Esophagus squamous epithelium (tissue), 5 donors: Measurements from ENCODE around the gene GBE1. TPM values are rescaled to one million over a fixed set of nuclear protein-coding genes. Genes with fewer than 3 reads are reported as not detected.

Experiments
- DNase-seq: peaks from one replicate; lab custom pipeline; 2025; lab: John Stamatoyannopoulos, UW
- H3K27ac ChIP-seq, 4 donors: fragments of 200-600 bp; sonication (generic); one replicate each; pipeline ENCODE4 v1.5.1; 2016 to 2019; ENCODE audit warnings: mild to moderate bottlenecking in 1 of 4
- H3K27me3 ChIP-seq, 4 donors: fragments of 200-600 bp; sonication (generic); 1 replicate in 3 of 4; 2 replicates in 1 of 4; pipeline versions ENCODE4 v1.5.1 to v1.6.0; 2017 to 2021; ENCODE audit warnings: antibody characterized with exemption in 1 of 4
- H3K36me3 ChIP-seq, 3 donors: fragments of 200-600 bp; sonication (generic); one replicate each; pipeline ENCODE4 v1.5.1; 2016 to 2019
- H3K4me1 ChIP-seq, 3 donors: fragments of 200-600 bp; sonication (generic); one replicate each; pipeline ENCODE4 v1.5.1; 2017 to 2019
- H3K4me3 ChIP-seq, 4 donors: fragments of 200-600 bp; sonication (generic); 1 replicate in 3 of 4; 2 replicates in 1 of 4; pipeline ENCODE4 v1.5.1; 2016 to 2019; ENCODE audit warnings: mild to moderate bottlenecking in 2 of 4, moderate library complexity in 1 of 4
- H3K9me3 ChIP-seq, 3 donors: fragments of 200-600 bp; sonication (generic); one replicate each; pipeline ENCODE4 v1.5.1; 2016 to 2019
- POLR2A ChIP-seq, 4 donors: fragments of 450-650 bp; IDR thresholded peaks; one replicate each; pipeline ENCODE4 v1.6.1; 2017; ENCODE audit warnings: antibody characterized with exemption in 4 of 4, mild to moderate bottlenecking in 4 of 4, moderate library complexity in 3 of 4
- whole genome bisulfite sequencing, 2 donors: methylation state at CpG; one replicate each; pipeline ENCODE4 v1.1.5; 2018; 5-methylcytosine and 5-hydroxymethylcytosine counted together
- intact Hi-C: fragments of 100-400 bp; cut with DNase I; formaldehyde crosslinking; loops from one replicate; pipeline ENCODE4 v1.15.0; 2022
- total RNA-seq, 4 donors: library from RNA; depleted of rRNA; stranded (reverse); fragments of >200 nt; gene quantifications; one replicate each; pipeline ENCODE4 v1.1.0, GENCODE V29; 2016
- TF ChIP-seq, protein P1 (sequence below), 6 experiments: fragments of 450-650 bp in 4 of 6; fragments of 200-600 bp in 2 of 6; sonication (generic) in 2 of 6; IDR thresholded peaks; one replicate each; pipeline ENCODE4 v1.5.1; 2016 to 2019; ENCODE audit warnings: antibody characterized with exemption in 6 of 6, mild to moderate bottlenecking in 4 of 6, moderate library complexity in 4 of 6
- donor health status: DM: yes; HTN: yes; CAD: no.

The GBE1 gene
- total RNA-seq, 4 donors from 2014 or later, result 19.2 to 37.2 (median 29.7) TPM

DNA sequence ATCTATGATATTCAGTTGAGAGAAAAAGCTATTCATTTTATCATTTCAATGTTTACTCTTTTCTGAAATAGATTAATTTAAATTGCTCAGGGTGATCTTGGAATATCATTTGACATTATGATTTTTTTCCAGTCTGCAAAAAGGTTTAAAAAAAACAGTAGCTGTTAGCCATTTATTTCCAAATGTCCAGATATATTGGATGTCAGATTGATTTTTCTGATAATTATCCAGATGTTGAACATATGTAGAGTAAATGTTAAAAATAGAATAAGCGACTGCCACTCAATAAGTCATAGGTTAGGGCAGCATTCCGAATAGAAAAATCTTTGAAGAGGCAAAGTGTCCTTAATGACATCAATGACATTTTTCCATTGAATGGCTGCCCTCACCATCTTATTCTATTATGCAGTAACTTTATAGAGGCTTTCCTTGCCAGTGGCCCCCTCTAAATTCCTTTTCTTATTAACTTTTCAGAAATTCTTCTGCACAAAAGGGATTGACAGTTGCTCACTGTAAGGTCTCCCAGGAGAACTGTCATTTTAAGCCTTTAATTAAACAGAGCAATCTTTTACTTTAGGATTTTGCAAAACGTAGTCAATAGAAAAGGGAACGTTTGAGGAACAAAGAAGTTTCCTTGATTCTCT is 316.5 kb downstream of the GBE1 start:
- Histone ChIP-seq H3K4me3 (no peak overlapping the region), H3K36me3 (no peaks in the 10 kb centered on the region), H3K9me3 (no peaks in the 10 kb centered on the region), H3K4me1 (no peaks in the 10 kb centered on the region), H3K27ac (no peak overlapping the region), H3K27me3 (no peaks in the 10 kb centered on the region)
- 76 to 83% methylated on average over 4 of the region's 4 CpGs for WGBS, 2 donors
- no peak for DNase-seq
- intact Hi-C loops, result no loop called here
- TF ChIP-seq POLR2A (IDR thresholded peaks at IDR 0.05), result no peak
- TF ChIP-seq, protein P1, sequence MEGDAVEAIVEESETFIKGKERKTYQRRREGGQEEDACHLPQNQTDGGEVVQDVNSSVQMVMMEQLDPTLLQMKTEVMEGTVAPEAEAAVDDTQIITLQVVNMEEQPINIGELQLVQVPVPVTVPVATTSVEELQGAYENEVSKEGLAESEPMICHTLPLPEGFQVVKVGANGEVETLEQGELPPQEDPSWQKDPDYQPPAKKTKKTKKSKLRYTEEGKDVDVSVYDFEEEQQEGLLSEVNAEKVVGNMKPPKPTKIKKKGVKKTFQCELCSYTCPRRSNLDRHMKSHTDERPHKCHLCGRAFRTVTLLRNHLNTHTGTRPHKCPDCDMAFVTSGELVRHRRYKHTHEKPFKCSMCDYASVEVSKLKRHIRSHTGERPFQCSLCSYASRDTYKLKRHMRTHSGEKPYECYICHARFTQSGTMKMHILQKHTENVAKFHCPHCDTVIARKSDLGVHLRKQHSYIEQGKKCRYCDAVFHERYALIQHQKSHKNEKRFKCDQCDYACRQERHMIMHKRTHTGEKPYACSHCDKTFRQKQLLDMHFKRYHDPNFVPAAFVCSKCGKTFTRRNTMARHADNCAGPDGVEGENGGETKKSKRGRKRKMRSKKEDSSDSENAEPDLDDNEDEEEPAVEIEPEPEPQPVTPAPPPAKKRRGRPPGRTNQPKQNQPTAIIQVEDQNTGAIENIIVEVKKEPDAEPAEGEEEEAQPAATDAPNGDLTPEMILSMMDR (IDR thresholded peaks at IDR 0.05), result no peak

- Histone ChIP-seq H3K4me3 (no peak overlapping the region), H3K27me3 (no peaks in the 10 kb centered on the region), H3K4me1 (no peaks in the 10 kb centered on the region), H3K9me3 (no peaks in the 10 kb centered on the region), H3K27ac (no peak overlapping the region), H3K36me3 (no peaks in the 10 kb centered on the region)
- 32 to 40% methylated on average over 1 of the region's 1 CpG for WGBS, 2 donors
- no peak for DNase-seq
- TF ChIP-seq POLR2A (IDR thresholded peaks at IDR 0.05), result no peak
- TF ChIP-seq, protein P1 (IDR thresholded peaks at IDR 0.05), result no peak
- intact Hi-C loops, result no loop called here
Measured at GRCh38 chr3:81443958-81444357, 317.5 kb downstream of the GBE1 start.

DNA sequence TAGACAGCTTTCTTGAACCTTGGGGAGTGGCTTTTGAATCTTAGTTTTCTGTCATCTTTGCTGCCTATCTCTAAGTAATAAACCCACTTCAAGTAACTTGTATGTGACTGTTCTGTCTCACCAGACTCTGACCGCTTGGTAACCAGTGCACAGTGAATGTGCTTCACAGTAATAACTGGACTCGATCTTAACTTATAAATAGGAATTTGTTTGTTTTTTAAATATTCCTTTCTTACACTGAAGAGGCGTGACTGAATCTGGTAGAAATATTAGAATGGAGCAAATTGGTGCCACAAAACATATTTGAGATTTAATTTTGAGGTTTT is 318.0 kb downstream of the GBE1 start:
- no peak overlapping the region for H3K4me3 ChIP-seq
- intact Hi-C loops, result no loop called here
- no peak for DNase-seq
- TF ChIP-seq, protein P1 (IDR thresholded peaks at IDR 0.05), result no peak
- TF ChIP-seq POLR2A (IDR thresholded peaks at IDR 0.05), result no peak
- H3K9me3 ChIP-seq, result no peaks in the 10 kb centered on the region
- H3K4me1 ChIP-seq, result no peaks in the 10 kb centered on the region
- H3K27ac ChIP-seq, result no peak overlapping the region
- WGBS, 2 donors, result 83 to 90% methylated on average over 3 of the region's 3 CpGs
- H3K27me3 ChIP-seq, result no peaks in the 10 kb centered on the region
- no peaks in the 10 kb centered on the region for H3K36me3 ChIP-seq

DNA sequence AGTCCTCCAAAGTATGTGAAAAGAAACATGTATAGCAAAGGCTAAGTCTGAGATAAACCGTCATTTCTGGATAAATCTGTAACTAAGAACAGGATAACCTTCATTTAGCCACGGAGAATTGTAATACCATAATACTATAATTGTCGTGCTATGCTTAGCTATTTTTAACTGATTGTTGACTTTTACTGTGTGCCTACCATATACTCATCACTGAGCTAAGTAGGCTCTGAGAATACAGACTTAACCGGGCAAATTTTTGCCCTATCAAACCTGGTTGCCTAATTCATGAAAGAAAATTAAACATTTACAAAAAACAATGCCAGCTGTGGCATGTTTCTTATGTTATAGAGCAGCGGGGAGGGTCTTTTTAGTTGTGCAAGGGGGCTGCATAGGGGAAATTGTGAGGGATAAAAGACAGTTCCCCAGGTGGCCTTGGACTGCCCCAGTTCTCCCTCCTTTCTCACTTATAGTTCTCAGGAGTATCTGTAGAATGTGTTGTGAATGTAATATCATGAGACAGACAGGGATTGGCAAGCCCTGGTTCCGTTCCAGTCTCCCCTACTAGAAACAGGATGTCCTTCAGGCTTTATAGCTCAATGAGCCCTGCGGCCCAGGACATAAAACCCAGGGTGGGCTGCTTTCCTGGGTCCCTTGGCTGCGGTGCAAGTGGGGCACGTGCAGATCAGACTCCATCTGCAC is 318.5 kb downstream of the GBE1 start:
- Histone ChIP-seq H3K9me3 (no peaks in the 10 kb centered on the region), H3K36me3 (no peaks in the 10 kb centered on the region), H3K4me1 (no peaks in the 10 kb centered on the region), H3K27ac (no peak overlapping the region), H3K4me3 (no peak overlapping the region), H3K27me3 (no peaks in the 10 kb centered on the region)
- 70 to 86% methylated on average over 9 of the region's 9 CpGs for WGBS, 2 donors
- intact Hi-C loops, result no loop called here
- no peak for DNase-seq
- no peak for TF ChIP-seq POLR2A (IDR thresholded peaks at IDR 0.05)
- TF ChIP-seq, protein P1 (IDR thresholded peaks at IDR 0.05), result no peak

DNA sequence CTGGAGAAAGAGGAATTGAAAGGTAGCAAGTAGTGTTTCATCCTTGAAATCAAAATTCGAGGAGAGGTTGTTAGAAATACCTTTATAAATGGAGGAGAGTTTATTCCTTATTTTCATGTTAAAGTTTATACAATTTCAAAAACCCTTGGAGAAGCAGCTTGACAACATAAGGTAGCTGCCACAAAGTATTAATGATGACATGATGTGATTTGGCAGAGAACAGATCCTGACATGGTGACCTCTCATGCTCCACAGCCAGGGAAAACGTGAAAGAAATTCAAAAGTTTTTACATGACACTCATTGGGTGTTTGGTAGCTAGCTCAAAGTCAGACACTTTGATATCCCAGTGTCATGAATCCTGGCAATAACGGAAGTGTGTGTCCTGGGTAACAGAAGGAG is 320.8 kb downstream of the GBE1 start:
- Histone ChIP-seq H3K27ac (no peak overlapping the region), H3K9me3 (no peaks in the 10 kb centered on the region), H3K4me3 (no peak overlapping the region), H3K36me3 (no peaks in the 10 kb centered on the region), H3K4me1 (no peaks in the 10 kb centered on the region), H3K27me3 (no peaks in the 10 kb centered on the region)
- WGBS, 2 donors, result 60 to 62% methylated on average over 2 to 3 of the region's 3 CpGs
- TF ChIP-seq, protein P1 (IDR thresholded peaks at IDR 0.05), result no peak
- no peak for TF ChIP-seq POLR2A (IDR thresholded peaks at IDR 0.05)
- DNase-seq, result no peak
- intact Hi-C loops, result no loop called here
